Neural progenitor cell (in vitro differentiated cells): ENCODE data around the gene LRRC8E. TPM values are rescaled to one million over a fixed set of nuclear protein-coding genes. Genes with fewer than 3 reads are reported as not detected.

ENCODE experiments used
- DNase-seq: peaks from one replicate; pipeline ENCODE4 v3.0.0-alpha.2; 2016; ENCODE audit warnings: low spot score
- H2AFZ ChIP-seq: fragments of 200-600 bp; sonication (generic); replicated peaks from 2 replicates; pipeline ENCODE4 v1.6.1; 2016; ENCODE audit warnings: antibody characterized with exemption
- H3F3A ChIP-seq: fragments of 200-600 bp; sonication (generic); 2 replicates; pipeline ENCODE4 v1.6.1; 2016; ENCODE audit warnings: antibody characterized with exemption, low read depth
- H3K27ac ChIP-seq: fragments of 200-600 bp; sonication (generic); 2 replicates; pipeline ENCODE4 v1.5.1; 2016; ENCODE audit warnings: mild to moderate bottlenecking
- H3K27me3 ChIP-seq: fragments of 200-600 bp; sonication (generic); 2 replicates; pipeline ENCODE4 v1.6.1; 2016; ENCODE audit warnings: mild to moderate bottlenecking, moderate library complexity
- H3K36me3 ChIP-seq: fragments of 200-600 bp; sonication (generic); 2 replicates; pipeline ENCODE4 v1.5.1; 2016
- H3K4me1 ChIP-seq: fragments of 200-600 bp; sonication (generic); 2 replicates; pipeline ENCODE4 v1.6.1; 2016; ENCODE audit warnings: mixed run types
- H3K4me2 ChIP-seq: fragments of 200-600 bp; sonication (generic); 2 replicates; pipeline ENCODE4 v1.6.1; 2016
- H3K4me3 ChIP-seq: fragments of 200-600 bp; sonication (generic); 2 replicates; pipeline ENCODE4 v1.5.1; 2016
- H3K79me2 ChIP-seq: fragments of 200-600 bp; sonication (generic); 2 replicates; pipeline ENCODE4 v1.6.1; 2016; ENCODE audit warnings: low read depth
- H3K9ac ChIP-seq: fragments of 200-600 bp; sonication (generic); 2 replicates; pipeline ENCODE4 v1.6.1; 2016
- H3K9me3 ChIP-seq: fragments of 200-600 bp; sonication (generic); 2 replicates; pipeline ENCODE4 v1.5.1; 2016; ENCODE audit warnings: low read depth
- H4K20me1 ChIP-seq: fragments of 200-600 bp; sonication (generic); 2 replicates; pipeline ENCODE4 v1.6.1; 2016; ENCODE audit warnings: low read depth
- H3K27ac Mint-ChIP-seq: 3 replicates; pipeline ENCODE4 v1.8.0; 2021; ENCODE audit warnings: mixed read lengths
- H3K27me3 Mint-ChIP-seq: 2 replicates; pipeline ENCODE4 v1.8.0; 2022; ENCODE audit warnings: low read depth, mild to moderate bottlenecking, inconsistent platforms, moderate library complexity, mixed read lengths; ENCODE audit not compliant: insufficient read depth
- H3K36me3 Mint-ChIP-seq: 3 replicates; pipeline ENCODE4 v1.8.0; 2021; ENCODE audit warnings: mixed read lengths
- H3K4me1 Mint-ChIP-seq: 3 replicates; pipeline ENCODE4 v1.8.0; 2021; ENCODE audit warnings: mixed read lengths
- H3K4me3 Mint-ChIP-seq: 3 replicates; pipeline ENCODE4 v1.8.0; 2021; ENCODE audit warnings: mild to moderate bottlenecking, moderate library complexity, mixed read lengths
- H3K9me3 Mint-ChIP-seq: 3 replicates; pipeline ENCODE4 v1.8.0; 2020; ENCODE audit warnings: mixed read lengths
- EZH2 ChIP-seq: fragments of 200-600 bp; sonication (generic); IDR thresholded peaks from 2 replicates; pipeline ENCODE4 v1.6.1; 2017; ENCODE audit warnings: antibody characterized with exemption, mild to moderate bottlenecking, moderate library complexity
- EZH2phosphoT487 ChIP-seq: fragments of 200-600 bp; sonication (generic); IDR thresholded peaks from 2 replicates; pipeline ENCODE4 v1.6.1; 2017; ENCODE audit warnings: antibody characterized with exemption
- total RNA-seq: library from RNA; depleted of rRNA; stranded (reverse); fragments of >200 nt; gene quantifications from 2 replicates; pipeline ENCODE4 v1.2.3, GENCODE V29; 2015; ENCODE audit warnings: low replicate concordance
- TF ChIP-seq, protein P1 (sequence below): fragments of 200-600 bp; sonication (generic); IDR thresholded peaks from 2 replicates; pipeline ENCODE4 v1.5.1; 2017; ENCODE audit warnings: antibody characterized with exemption, mild to moderate bottlenecking

The LRRC8E gene
- total RNA-seq, 1 donor from 2014 or later = 1.2 TPM

DNA sequence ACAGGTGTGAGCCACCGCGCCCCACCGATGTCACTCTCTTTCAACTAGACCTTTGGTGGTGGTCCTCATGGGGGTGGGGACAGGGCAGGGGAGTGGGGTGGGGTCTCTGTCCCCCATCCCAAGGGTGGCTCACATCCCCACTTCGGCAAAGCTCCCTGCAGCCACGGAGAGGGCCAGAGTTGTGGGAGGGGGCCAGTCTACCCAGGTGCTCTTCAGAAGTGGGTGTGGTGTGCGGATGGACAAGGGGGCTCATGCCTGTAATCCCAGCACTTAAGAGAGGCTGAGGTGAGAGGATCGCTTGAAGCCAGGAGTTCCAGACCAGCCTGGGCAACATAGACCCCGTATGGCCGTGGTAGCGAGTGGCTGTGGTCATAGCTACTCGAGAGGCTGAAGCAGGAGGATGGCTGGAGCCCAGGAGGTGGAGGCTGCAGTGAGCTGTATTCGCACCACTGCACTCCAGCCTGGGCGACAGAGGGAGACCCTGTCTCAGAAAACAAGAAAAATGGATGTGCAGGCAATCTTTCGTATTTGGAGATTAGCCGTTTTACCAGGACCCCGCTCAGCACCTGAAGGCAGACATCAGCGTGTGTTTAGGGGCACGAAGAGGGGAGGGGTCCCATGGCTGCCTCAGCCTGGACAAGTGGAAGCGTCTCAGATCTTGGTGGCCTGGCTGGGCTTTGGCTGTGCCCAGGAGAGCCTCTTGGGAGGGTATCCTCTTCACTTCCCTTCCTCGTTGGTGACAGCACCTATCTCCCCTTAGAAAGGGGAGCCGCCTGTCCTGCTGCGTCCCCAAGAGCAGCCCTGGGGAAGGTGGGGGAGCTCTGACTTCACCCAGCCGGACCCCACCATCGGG is 27.2 kb downstream of the LRRC8E start:
- H3K27ac Mint-ChIP-seq = no peak overlapping the region
- no peak for DNase-seq
- peak overlapping the region; percentile 99 for H3K4me2 ChIP-seq
- peaks cover 12% of the 10 kb centered on the region for H3K36me3 Mint-ChIP-seq
- TF ChIP-seq, protein P1, sequence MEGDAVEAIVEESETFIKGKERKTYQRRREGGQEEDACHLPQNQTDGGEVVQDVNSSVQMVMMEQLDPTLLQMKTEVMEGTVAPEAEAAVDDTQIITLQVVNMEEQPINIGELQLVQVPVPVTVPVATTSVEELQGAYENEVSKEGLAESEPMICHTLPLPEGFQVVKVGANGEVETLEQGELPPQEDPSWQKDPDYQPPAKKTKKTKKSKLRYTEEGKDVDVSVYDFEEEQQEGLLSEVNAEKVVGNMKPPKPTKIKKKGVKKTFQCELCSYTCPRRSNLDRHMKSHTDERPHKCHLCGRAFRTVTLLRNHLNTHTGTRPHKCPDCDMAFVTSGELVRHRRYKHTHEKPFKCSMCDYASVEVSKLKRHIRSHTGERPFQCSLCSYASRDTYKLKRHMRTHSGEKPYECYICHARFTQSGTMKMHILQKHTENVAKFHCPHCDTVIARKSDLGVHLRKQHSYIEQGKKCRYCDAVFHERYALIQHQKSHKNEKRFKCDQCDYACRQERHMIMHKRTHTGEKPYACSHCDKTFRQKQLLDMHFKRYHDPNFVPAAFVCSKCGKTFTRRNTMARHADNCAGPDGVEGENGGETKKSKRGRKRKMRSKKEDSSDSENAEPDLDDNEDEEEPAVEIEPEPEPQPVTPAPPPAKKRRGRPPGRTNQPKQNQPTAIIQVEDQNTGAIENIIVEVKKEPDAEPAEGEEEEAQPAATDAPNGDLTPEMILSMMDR = no peak
- TF ChIP-seq EZH2phosphoT487 (no peak), EZH2 (no peak)
- H3K27ac ChIP-seq = no peak overlapping the region
- H3K9me3 Mint-ChIP-seq = no peaks in the 10 kb centered on the region
- no peak overlapping the region for H3K9ac ChIP-seq
- H3K36me3 ChIP-seq = no peaks in the 10 kb centered on the region
- H3K4me1 ChIP-seq = peaks cover 11% of the 10 kb centered on the region
- peaks cover 64% of the 10 kb centered on the region for H3K27me3 ChIP-seq
- peaks cover 27% of the 10 kb centered on the region for H4K20me1 ChIP-seq
- H3F3A ChIP-seq = peaks cover 33% of the 10 kb centered on the region
- H3K9me3 ChIP-seq = no peaks in the 10 kb centered on the region
- peak overlapping the region; percentile 59 for H3K4me3 ChIP-seq
- H3K27me3 Mint-ChIP-seq = peaks cover 40% of the 10 kb centered on the region
- H3K79me2 ChIP-seq = no peaks in the 10 kb centered on the region
- no peak overlapping the region for H2AFZ ChIP-seq
- H3K4me3 Mint-ChIP-seq = peak overlapping the region; percentile 76
- H3K4me1 Mint-ChIP-seq = peaks cover 18% of the 10 kb centered on the region

DNA sequence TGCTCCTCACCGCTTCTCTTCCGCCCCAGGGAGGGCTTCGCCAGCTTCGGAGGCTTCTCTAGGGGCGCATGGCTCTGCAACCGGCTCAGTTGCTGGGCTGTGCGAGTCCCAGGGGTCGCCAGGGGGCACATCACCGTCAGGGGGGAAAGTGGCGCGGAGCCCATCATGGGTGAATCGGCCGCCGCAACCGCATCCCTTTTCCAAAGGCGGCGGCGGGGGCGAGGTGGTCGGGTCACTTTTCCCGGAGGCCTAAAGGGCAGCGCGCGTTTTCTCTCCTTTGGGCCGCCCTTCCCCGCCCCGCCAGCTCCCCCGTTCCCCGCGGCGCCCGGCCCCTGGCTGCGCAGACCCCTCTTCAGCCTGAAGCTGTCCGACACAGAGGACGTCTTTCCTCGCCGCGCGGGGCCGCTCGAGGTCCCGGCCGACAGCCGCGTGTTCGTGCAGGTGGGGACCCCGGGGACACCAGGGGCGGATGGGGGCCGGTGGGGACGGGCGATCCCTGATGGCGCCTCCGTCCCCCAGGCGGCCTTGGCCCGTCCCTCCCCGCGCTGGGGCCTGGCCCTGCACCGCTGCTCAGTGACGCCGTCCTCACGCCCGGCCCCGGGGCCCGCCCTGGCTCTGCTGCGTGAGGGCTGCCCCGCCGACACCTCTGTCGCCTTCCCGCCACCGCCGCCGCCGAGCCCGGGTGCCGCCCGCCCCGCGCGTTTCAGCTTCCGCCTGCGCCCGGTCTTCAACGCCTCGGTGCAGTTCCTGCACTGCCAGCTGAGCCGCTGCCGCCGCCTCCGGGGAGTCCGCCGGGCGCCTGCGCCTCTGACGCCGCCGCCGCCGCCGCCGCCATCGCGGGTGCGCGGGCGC is 28.0 kb downstream of the LRRC8E start:
- H3K4me3 Mint-ChIP-seq = peak overlapping the region; percentile 46
- Histone ChIP-seq H3F3A (peaks cover 39% of the 10 kb centered on the region), H3K27me3 (peaks cover 64% of the 10 kb centered on the region)

DNA sequence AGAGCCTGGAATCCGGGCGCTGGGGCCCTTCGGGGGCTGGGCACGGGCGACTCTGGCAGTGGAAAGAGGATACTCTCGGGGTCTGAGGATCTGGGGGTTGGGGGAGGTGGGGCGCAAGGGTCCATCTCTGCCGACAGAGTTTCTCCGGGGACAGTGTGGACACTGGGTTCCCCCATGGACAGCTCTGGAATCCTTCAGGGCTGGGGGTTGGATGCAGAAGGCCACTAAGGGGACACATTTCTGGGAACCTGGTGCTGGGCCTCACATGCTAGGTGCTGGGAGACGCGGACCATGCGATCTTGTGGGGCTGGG is 28.6 kb downstream of the LRRC8E start:
- TF ChIP-seq, protein P1 = no peak
- TF ChIP-seq EZH2phosphoT487 = peak; percentile 74
- TF ChIP-seq EZH2 = peak; percentile 88
- Mint-ChIP-seq H3K4me1 (peaks cover 26% of the 10 kb centered on the region), H3K36me3 (peaks cover 8% of the 10 kb centered on the region), H3K27me3 (peaks cover 41% of the 10 kb centered on the region), H3K4me3 (peak overlapping the region; percentile 81), H3K27ac (peak overlapping the region; percentile 74), H3K9me3 (no peaks in the 10 kb centered on the region)
- Histone ChIP-seq H3K27me3 (peaks cover 64% of the 10 kb centered on the region), H4K20me1 (peaks cover 33% of the 10 kb centered on the region), H3F3A (peaks cover 45% of the 10 kb centered on the region), H2AFZ (peak overlapping the region; percentile 87), H3K36me3 (no peaks in the 10 kb centered on the region), H3K4me3 (peak overlapping the region; percentile 59), H3K9ac (no peak overlapping the region), H3K4me2 (peak overlapping the region; percentile 99), H3K4me1 (peaks cover 15% of the 10 kb centered on the region), H3K79me2 (no peaks in the 10 kb centered on the region), H3K27ac (no peak overlapping the region), H3K9me3 (no peaks in the 10 kb centered on the region)
- no peak for DNase-seq

More for the DNA sequence above, 28.0 kb downstream of the LRRC8E start:
- peaks cover 21% of the 10 kb centered on the region for H3K4me1 Mint-ChIP-seq
- H3K36me3 Mint-ChIP-seq = peaks cover 10% of the 10 kb centered on the region
- TF ChIP-seq, protein P1 = peak; percentile 25
- TF ChIP-seq EZH2 (peak; percentile 88), EZH2phosphoT487 (peak; percentile 79)
- no peaks in the 10 kb centered on the region for H3K36me3 ChIP-seq
- H3K27me3 Mint-ChIP-seq = peaks cover 40% of the 10 kb centered on the region
- H3K4me3 ChIP-seq = peak overlapping the region; percentile 59
- DNase-seq = peak; percentile 74
- H3K9me3 Mint-ChIP-seq = no peaks in the 10 kb centered on the region
- no peaks in the 10 kb centered on the region for H3K79me2 ChIP-seq
- no peak overlapping the region for H3K27ac Mint-ChIP-seq
- peaks cover 12% of the 10 kb centered on the region for H3K4me1 ChIP-seq
- H4K20me1 ChIP-seq = peaks cover 32% of the 10 kb centered on the region
- no peak overlapping the region for H3K27ac ChIP-seq
- H3K9ac ChIP-seq = no peak overlapping the region
- no peaks in the 10 kb centered on the region for H3K9me3 ChIP-seq
- peak overlapping the region; percentile 99 for H3K4me2 ChIP-seq
- H2AFZ ChIP-seq = peak overlapping the region; percentile 87
